Bronchial epithelial cell (primary cell): Measurements from ENCODE around the gene COL25A1. TPM values are rescaled to one million over a fixed set of nuclear protein-coding genes. Genes with fewer than 3 reads are reported as not detected.

Experiments
- DNase-seq: peaks from one replicate; pipeline ENCODE4 v3.0.0-alpha.2; 2010; ENCODE audit warnings: low read depth
- FAIRE-seq: peaks from 2 replicates; lab custom pipeline; 2011; peaks lifted over from hg19 to GRCh38; lab: Jason Lieb, UNC
- H3K27me3 ChIP-seq: 2 replicates; pipeline ENCODE4 v1.5.1; 2011; ENCODE audit warnings: low read length; ENCODE audit not compliant: control insufficient read depth, insufficient read depth
- H3K36me3 ChIP-seq: 2 replicates; pipeline ENCODE4 v1.5.1; 2011; ENCODE audit warnings: low read length; ENCODE audit not compliant: control insufficient read depth, insufficient read depth
- H3K4me3 ChIP-seq: 2 replicates; pipeline ENCODE4 v1.5.1; 2011; ENCODE audit warnings: mild to moderate bottlenecking, low read depth, low read length, control low read depth
- total RNA-seq: library from RNA; depleted of rRNA; stranded (reverse); fragments of >200 nt; gene quantifications from 2 replicates; pipeline ENCODE4 v1.2.1, GENCODE V29; 2014
- TF ChIP-seq, protein P1 (sequence below): IDR thresholded peaks from 2 replicates; pipeline ENCODE4 v1.5.1; 2011; ENCODE audit warnings: mild to moderate bottlenecking, moderate library complexity, low read length, control low read depth, inconsistent platforms; ENCODE audit not compliant: insufficient read depth, severe bottlenecking

COL25A1 gene
- total RNA-seq, 1 donor from 2014 or later = under 0.01 TPM

DNA sequence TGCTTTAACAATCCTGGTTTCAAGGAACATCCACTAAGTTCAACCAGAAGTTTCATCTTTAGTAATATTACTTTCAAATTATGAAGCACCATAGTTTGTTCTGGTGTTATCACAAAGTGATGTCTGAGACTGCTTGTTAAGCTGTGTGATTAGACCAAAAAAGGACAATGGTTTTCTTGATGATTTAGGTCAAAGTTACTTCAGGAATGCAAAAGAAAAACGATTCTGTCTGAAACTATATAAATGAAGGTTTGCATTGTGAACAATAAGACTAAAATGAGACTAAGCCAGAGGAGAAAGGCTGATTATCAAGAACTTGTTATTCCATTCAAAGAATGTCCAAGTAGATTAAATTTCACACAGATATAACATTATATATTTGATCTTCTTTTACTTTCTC lies 417.2 kb downstream of the COL25A1 start:
- no peaks in the 10 kb centered on the region for H3K27me3 ChIP-seq
- no peaks in the 10 kb centered on the region for H3K36me3 ChIP-seq
- DNase-seq = no peak
- no peak for FAIRE-seq
- no peak overlapping the region for H3K4me3 ChIP-seq
- TF ChIP-seq, protein P1, sequence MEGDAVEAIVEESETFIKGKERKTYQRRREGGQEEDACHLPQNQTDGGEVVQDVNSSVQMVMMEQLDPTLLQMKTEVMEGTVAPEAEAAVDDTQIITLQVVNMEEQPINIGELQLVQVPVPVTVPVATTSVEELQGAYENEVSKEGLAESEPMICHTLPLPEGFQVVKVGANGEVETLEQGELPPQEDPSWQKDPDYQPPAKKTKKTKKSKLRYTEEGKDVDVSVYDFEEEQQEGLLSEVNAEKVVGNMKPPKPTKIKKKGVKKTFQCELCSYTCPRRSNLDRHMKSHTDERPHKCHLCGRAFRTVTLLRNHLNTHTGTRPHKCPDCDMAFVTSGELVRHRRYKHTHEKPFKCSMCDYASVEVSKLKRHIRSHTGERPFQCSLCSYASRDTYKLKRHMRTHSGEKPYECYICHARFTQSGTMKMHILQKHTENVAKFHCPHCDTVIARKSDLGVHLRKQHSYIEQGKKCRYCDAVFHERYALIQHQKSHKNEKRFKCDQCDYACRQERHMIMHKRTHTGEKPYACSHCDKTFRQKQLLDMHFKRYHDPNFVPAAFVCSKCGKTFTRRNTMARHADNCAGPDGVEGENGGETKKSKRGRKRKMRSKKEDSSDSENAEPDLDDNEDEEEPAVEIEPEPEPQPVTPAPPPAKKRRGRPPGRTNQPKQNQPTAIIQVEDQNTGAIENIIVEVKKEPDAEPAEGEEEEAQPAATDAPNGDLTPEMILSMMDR = no peak

DNA sequence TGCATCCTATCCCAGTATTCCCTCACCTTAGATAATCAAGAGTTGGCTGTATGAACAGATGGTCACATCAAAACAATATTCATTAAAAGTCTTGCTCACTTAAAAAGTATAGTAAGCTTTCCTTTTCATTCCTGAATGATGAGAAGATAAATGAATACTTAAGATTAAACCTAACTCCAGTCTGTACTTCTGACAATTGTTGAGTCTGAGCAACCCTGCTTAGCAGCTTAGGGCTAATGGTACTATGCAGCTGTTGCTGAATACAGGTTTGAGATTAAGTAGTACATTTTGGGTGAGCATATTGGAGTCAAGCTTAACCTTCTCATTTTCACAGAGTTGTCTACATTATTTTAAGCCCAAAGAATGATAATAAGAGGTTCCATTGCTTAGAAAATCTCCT lies 417.9 kb downstream of the COL25A1 start:
- TF ChIP-seq, protein P1 = no peak
- DNase-seq (no peak), FAIRE-seq (no peak)
- Histone ChIP-seq H3K27me3 (no peaks in the 10 kb centered on the region), H3K4me3 (no peak overlapping the region), H3K36me3 (no peaks in the 10 kb centered on the region)

DNA sequence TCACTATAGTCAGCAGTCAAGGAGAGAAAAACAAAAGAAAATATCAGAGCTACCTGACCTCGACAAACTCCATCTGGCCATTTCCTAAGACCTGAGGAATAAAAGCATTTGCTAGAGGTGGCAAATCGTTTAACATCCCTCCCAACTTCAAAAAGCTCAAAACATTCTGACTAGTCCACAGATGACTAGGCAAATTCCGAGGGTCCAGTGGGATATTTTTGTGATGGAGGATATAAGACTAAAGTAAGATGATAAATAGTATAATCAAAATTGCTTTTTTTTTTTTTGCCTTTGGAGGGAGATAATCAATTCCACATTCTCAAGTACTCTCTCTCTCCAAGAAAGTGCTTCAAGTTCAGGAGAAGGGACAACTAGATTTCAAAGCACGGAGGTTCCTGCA lies 420.5 kb downstream of the COL25A1 start:
- TF ChIP-seq, protein P1 = no peak
- Histone ChIP-seq H3K27me3 (no peaks in the 10 kb centered on the region), H3K36me3 (no peaks in the 10 kb centered on the region), H3K4me3 (no peak overlapping the region)
- no peak for FAIRE-seq
- DNase-seq = no peak

DNA sequence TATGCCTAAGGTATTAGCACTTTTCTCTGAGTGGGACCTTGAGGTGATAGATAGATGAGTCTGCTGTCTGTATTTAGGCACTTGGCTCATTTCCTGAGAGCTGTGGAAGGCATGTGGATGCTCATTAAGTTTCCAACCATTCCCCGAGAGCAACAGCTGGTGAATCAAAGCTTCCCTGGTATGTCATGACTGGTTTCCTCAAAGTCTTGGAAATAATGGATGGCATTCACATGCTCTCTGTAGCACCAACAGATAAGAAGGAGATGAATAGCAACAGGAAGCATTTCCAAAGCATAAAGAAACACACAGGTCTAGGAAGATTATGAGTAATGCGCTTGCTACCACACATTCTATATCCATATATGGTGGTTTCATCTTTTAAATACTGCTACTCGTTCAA lies 421.3 kb downstream of the COL25A1 start:
- Histone ChIP-seq H3K27me3 (no peaks in the 10 kb centered on the region), H3K36me3 (no peaks in the 10 kb centered on the region), H3K4me3 (no peak overlapping the region)
- no peak for FAIRE-seq
- DNase-seq = peak; percentile 73
- TF ChIP-seq, protein P1 = no peak

- H3K4me3 ChIP-seq = no peak overlapping the region
- DNase-seq (no peak), FAIRE-seq (no peak)
- H3K27me3 ChIP-seq = no peaks in the 10 kb centered on the region
- H3K36me3 ChIP-seq = no peaks in the 10 kb centered on the region
- TF ChIP-seq, protein P1 = no peak
Observed at GRCh38 chr4:108878806-108879205, 423.7 kb downstream of the COL25A1 start.

GRCh38 chr4:108877821-108878220 lies 424.6 kb downstream of the COL25A1 start:
- DNase-seq (peak; percentile 22), FAIRE-seq (no peak)
- Histone ChIP-seq H3K36me3 (no peaks in the 10 kb centered on the region), H3K4me3 (no peak overlapping the region), H3K27me3 (no peaks in the 10 kb centered on the region)
- TF ChIP-seq, protein P1 = no peak
